SK-N-MC (cell line): ENCODE results near the gene BTG2.

Source experiments
- DNase-seq: peaks from one replicate; pipeline ENCODE4 v3.0.0-alpha.2; 2011; ENCODE audit warnings: low read depth, low spot score
- H3K27ac ChIP-seq: fragments of 200-600 bp; sonication (generic); 2 replicates; pipeline ENCODE4 v1.5.1; 2016; ENCODE audit warnings: mixed run types
- H3K36me3 ChIP-seq: fragments of 200-600 bp; sonication (generic); 2 replicates; pipeline ENCODE4 v1.6.1; 2017; ENCODE audit warnings: antibody characterized with exemption, low read length, mixed read lengths; ENCODE audit not compliant: insufficient read depth
- H3K4me3 ChIP-seq: fragments of 200-600 bp; sonication (generic); 2 replicates; pipeline ENCODE4 v1.5.1; 2016
- H3K9ac ChIP-seq: fragments of 200-600 bp; sonication (generic); 2 replicates; pipeline ENCODE4 v1.8.0; 2017; ENCODE audit warnings: mixed run types, mixed read lengths; ENCODE audit not compliant: insufficient read length
- H3K9me3 ChIP-seq: fragments of 200-600 bp; sonication (generic); 2 replicates; pipeline ENCODE4 v1.6.1; 2017; ENCODE audit warnings: low read depth, mild to moderate bottlenecking, antibody characterized with exemption, low read length, moderate library complexity, mixed read lengths
- EZH2 ChIP-seq: fragments of 200-600 bp; sonication (generic); IDR thresholded peaks from one replicate; pipeline ENCODE4 v1.6.1; 2017; ENCODE audit warnings: antibody characterized with exemption
- FOXP2 ChIP-seq: optimal IDR thresholded peaks from 2 replicates; pipeline ENCODE3; 2011; ENCODE audit warnings: mild to moderate bottlenecking, moderate library complexity; ENCODE audit not compliant: insufficient read depth; ENCODE audit errors: extremely low read length, control extremely low read depth
- POLR2AphosphoS5 ChIP-seq: IDR thresholded peaks from 2 replicates; pipeline ENCODE4 v1.6.1; 2012; ENCODE audit warnings: mild to moderate bottlenecking, low read depth, low read length, borderline replicate concordance

The BTG2 gene

GRCh38 chr1:203287109-203287893 is 18.0 kb upstream of the BTG2 start:
- H3K27ac ChIP-seq: no peak overlapping the region
- no peak for DNase-seq

DNA sequence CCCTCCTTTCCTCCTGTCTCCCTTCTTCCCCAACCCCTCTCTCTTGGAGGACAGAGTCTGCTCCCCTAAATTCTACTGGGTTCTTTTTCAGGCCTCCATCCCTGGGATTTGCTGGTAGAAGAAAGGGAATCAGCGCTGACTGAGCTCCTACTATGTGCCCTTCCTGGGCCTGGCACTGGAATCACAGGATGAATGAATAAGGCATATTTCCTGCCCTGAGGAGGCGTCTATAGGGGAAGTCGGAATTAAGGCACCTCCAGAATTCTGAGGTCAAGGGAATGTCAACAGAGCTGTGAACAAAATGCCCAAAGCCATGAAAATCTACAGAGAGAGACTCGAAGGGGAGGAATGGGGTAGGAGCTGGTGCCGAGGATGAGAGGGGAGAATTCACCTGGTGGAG is 17.4 kb upstream of the BTG2 start:
- no peak overlapping the region for H3K4me3 ChIP-seq
- H3K27ac ChIP-seq: no peak overlapping the region
- no peak overlapping the region for H3K9ac ChIP-seq
- TF ChIP-seq EZH2: no peak
- TF ChIP-seq POLR2AphosphoS5: no peak
- TF ChIP-seq FOXP2: no peak
- no peak for DNase-seq
- no peaks in the 10 kb centered on the region for H3K9me3 ChIP-seq
- no peaks in the 10 kb centered on the region for H3K36me3 ChIP-seq

More at GRCh38 chr1:203287109-203287893, 18.0 kb upstream of the BTG2 start:
- no peak overlapping the region for H3K4me3 ChIP-seq
- TF ChIP-seq FOXP2: no peak
- no peak for TF ChIP-seq EZH2
- no peak for TF ChIP-seq POLR2AphosphoS5
- H3K36me3 ChIP-seq: no peaks in the 10 kb centered on the region
- no peak overlapping the region for H3K9ac ChIP-seq
- no peaks in the 10 kb centered on the region for H3K9me3 ChIP-seq

DNA sequence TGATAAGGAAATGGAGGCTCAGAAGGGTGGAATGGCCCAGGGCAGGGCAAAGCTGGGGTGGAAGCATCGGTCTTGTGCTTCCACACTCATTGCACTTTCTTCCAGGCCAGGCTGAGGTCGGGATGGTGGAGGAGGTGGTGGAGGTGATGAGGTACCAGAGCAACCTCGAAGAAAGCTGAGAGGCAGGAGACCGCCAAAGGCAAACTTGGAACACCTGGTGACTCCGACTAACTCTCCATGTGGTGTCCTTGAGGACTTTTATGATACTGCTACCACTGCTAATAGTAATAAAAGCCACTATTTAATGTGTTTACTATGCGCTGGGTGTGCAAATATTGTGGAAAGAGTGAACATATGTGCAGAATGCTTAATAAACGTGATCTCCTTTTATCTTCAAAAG is 16.9 kb upstream of the BTG2 start:
- Histone ChIP-seq H3K4me3 (no peak overlapping the region), H3K9ac (no peak overlapping the region), H3K27ac (no peak overlapping the region)

GRCh38 chr1:203289281-203289981 is 15.9 kb upstream of the BTG2 start:
- H3K4me3 ChIP-seq: no peak overlapping the region
- no peaks in the 10 kb centered on the region for H3K9me3 ChIP-seq
- no peak overlapping the region for H3K9ac ChIP-seq
- TF ChIP-seq EZH2: no peak
- TF ChIP-seq FOXP2: no peak
- no peak for TF ChIP-seq POLR2AphosphoS5
- no peak for DNase-seq
- H3K27ac ChIP-seq: no peak overlapping the region
- H3K36me3 ChIP-seq: no peaks in the 10 kb centered on the region

More for the DNA sequence above, 16.9 kb upstream of the BTG2 start:
- no peaks in the 10 kb centered on the region for H3K9me3 ChIP-seq
- DNase-seq: no peak
- TF ChIP-seq EZH2 (no peak), POLR2AphosphoS5 (no peak), FOXP2 (no peak)
- H3K36me3 ChIP-seq: no peaks in the 10 kb centered on the region

GRCh38 chr1:203289982-203290260 is 15.4 kb upstream of the BTG2 start:
- no peak for TF ChIP-seq EZH2
- TF ChIP-seq FOXP2: no peak
- no peak for TF ChIP-seq POLR2AphosphoS5
- H3K9ac ChIP-seq: no peak overlapping the region
- DNase-seq: no peak
- H3K36me3 ChIP-seq: no peaks in the 10 kb centered on the region
- no peak overlapping the region for H3K27ac ChIP-seq
- no peaks in the 10 kb centered on the region for H3K9me3 ChIP-seq
- no peak overlapping the region for H3K4me3 ChIP-seq

DNA sequence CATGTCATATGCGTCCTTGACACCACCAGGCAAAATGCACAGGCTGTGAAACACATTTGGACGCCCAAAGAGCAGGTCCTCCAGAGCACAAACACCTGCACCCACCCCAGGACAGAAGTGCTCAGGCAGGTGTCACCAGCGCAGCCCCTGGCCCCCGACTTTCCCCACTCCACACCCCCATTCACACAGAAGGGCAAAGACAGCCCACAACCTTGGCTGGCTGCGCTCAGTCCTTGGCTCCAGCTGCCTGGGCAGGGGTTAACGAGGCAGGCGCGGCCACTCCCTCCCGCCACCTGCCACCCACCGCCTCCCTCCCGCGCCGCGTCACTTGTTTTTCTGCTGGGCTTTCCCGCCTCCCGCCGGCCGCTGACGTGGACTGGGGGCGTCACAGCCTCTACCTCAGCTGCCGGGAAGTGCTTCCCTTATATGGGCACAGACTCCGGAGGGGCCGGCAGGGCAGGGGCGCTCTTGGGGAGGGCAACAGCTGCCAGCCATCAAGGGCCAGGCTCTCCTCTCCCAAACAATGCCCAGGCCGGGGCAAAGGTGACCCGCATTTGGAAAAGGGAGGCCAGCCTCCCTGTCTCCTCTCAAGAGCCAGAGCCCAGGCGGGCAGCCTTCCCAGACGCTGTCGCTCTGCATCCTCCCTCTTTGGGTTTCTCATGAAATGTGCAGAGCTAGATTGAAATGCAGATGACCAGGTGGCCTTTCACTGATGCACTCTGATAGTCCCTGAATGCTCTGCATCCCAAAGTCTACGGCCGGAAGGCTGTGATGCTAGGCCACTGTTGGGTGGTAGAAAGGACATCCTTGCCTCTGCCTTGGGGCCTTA is 14.8 kb upstream of the BTG2 start:
- no peak for DNase-seq
- Histone ChIP-seq H3K4me3 (no peak overlapping the region), H3K9me3 (no peaks in the 10 kb centered on the region), H3K9ac (no peak overlapping the region), H3K27ac (no peak overlapping the region), H3K36me3 (no peaks in the 10 kb centered on the region)
- TF ChIP-seq FOXP2 (no peak), EZH2 (no peak), POLR2AphosphoS5 (no peak)

GRCh38 chr1:203291201-203292096 is 13.9 kb upstream of the BTG2 start:
- no peak overlapping the region for H3K9ac ChIP-seq
- H3K27ac ChIP-seq: no peak overlapping the region
- H3K36me3 ChIP-seq: no peaks in the 10 kb centered on the region
- H3K9me3 ChIP-seq: no peaks in the 10 kb centered on the region
- TF ChIP-seq POLR2AphosphoS5: no peak
- no peak for DNase-seq
- no peak overlapping the region for H3K4me3 ChIP-seq

- no peaks in the 10 kb centered on the region for H3K9me3 ChIP-seq
- H3K36me3 ChIP-seq: no peaks in the 10 kb centered on the region
- H3K27ac ChIP-seq: peak overlapping the region; percentile 55; the same call in 1 of the 2 replicates
- H3K9ac ChIP-seq: no peak overlapping the region
- TF ChIP-seq FOXP2 (no peak), POLR2AphosphoS5 (no peak), EZH2 (no peak)
- no peak for DNase-seq
- H3K4me3 ChIP-seq: peak overlapping the region; percentile 38; the same call in 1 of the 2 replicates
Measured at GRCh38 chr1:203295796-203296195, 9.5 kb upstream of the BTG2 start.
